Spleen (tissue), 7 donors: ENCODE results near the gene FBXO41.

ENCODE experiments used
- CTCF ChIP-seq, 11 experiments: fragments of 200-600 bp in 7 of 11; fragments of 450-650 bp in 4 of 11; sonication (generic) in 4 of 11; IDR thresholded peaks in 8 of 11; conservative IDR thresholded peaks in 3 of 11; 1 replicate in 7 of 11; 2 replicates in 4 of 11; pipeline versions ENCODE4 v1.4.0 to v1.8.0; 2016 to 2021; ENCODE audit warnings: antibody characterized with exemption in 11 of 11, inconsistent platforms in 4 of 11, mild to moderate bottlenecking in 1 of 11
- POLR2A ChIP-seq, 3 donors: fragments of 450-650 bp; IDR thresholded peaks; one replicate each; pipeline ENCODE4 v1.5.1; 2017; ENCODE audit warnings: antibody characterized with exemption in 3 of 3, mild to moderate bottlenecking in 1 of 3
- POLR2AphosphoS5 ChIP-seq, 3 donors: sonication (generic); formaldehyde crosslinking; IDR thresholded peaks; one replicate each; pipeline ENCODE4 v1.5.1; 2017; ENCODE audit warnings: antibody characterized with exemption in 3 of 3
- donor health status: DM: no; HTN: no; CAD: no; lungs with moderate emphysema.
- donor health status: DM: no; HTN: no; CAD: no.
- donor health status: DM: no; HTN: no; CAD: no.

DNA sequence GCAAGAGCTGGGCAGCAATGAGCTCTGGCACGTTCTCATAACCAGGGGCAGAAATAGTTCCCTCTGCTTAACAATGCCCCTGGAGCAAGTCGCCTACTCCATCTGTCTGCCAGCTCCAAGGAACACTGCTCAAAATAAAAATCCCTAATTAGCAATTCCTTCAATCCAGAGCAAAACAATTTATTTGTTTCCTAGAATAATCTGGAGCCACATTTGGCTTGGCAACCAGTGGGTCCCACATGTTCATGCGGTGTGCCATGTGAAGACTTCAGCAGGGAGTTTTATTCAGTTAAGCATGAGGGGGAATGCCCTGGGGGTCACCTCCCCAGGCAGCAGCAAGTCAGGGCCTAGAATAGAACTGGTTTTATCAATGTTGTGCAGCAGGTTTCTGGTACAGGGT lies 16.6 kb upstream of the FBXO41 start:
- no peak for TF ChIP-seq CTCF (IDR thresholded peaks at IDR 0.05 in 8 of 11, conservative IDR thresholded peaks at IDR 0.05 in 3 of 11)
- no peak for TF ChIP-seq POLR2AphosphoS5 (IDR thresholded peaks at IDR 0.05)
- TF ChIP-seq POLR2A (IDR thresholded peaks at IDR 0.05): no peak
